Measurements from ENCODE around the gene AMBP.

AMBP gene

DNA sequence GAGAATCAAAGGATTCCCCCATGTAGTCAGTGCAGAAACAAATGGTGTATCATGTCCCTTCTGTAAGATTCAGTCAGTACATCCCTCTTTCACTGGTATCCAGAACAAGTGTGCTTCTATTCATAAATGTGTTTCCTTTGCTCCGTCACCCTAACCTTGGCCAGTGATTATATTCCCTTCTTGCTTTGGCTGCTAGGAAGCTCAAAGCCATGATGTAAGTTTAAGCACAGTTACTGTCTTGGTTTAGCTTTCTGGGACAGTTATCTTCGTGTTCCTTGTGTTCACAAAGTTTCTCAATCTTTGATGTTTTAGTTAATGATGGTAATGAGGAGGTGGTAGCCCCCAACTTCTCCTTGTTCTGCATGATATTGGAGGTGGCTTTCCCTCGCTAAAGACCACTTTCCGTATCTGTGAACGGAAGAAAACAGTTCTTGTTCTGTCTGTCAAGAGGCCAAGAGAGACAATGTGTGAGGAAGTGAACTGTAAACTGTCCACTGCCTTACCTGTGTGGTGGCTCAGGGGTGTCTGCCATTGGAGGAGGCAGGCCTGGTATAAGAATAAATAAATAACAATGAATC lies 2.2 kb upstream of the AMBP start:
- CTCF ChIA-PET, result interaction anchor here (0.6 to 3.1 kb wide), 5 partner anchors 27 to 828 kb away, joined by 3 to 12 read pairs (median 4); no protein-coding TSS in a partner anchor

DNA sequence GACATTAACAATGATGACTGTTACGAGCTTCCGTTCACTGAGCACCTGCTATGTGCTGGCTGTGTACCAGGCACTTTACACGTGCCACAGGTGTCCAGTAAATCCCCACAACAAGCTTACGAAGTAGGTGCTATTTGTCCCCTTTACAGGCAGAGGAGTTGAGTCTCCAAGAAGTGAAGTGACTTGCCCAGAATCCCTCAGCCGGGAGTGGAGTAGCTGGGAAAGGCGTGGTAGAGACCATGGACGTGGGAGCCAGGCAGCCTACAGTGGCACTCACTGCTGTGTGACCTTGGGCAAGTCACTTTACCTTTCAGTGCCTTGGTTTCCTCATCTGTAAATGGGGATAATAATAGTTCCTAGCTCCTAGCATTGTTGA lies 669 bp upstream of the AMBP start:
- Histone ChIP-seq H3K27ac (ENCODE audit: extremely low read depth, low read depth, low read length) (no peak overlapping the region), H3K4me1 (ENCODE audit: control insufficient read depth, insufficient read depth, low read length) (no peaks in the 10 kb centered on the region), H3K9me3 (ENCODE audit: control insufficient read depth, insufficient read depth, low read depth, low read length) (no peaks in the 10 kb centered on the region), H3K36me3 (ENCODE audit: control insufficient read depth in 2 of 2, insufficient read depth in 1 of 2, low read length in 2 of 2) (no peaks in the 10 kb centered on the region), H3K4me3 (ENCODE audit: low read depth, low read length) (no peak overlapping the region)
- POLR2A ChIA-PET, result no interaction called here
- CTCF ChIA-PET, result interaction anchor here (0.6 to 3.1 kb wide), 4 partner anchors 29 to 350 kb away, joined by 3 to 12 read pairs (median 4); no protein-coding TSS in a partner anchor
- TF ChIP-seq, protein P1, sequence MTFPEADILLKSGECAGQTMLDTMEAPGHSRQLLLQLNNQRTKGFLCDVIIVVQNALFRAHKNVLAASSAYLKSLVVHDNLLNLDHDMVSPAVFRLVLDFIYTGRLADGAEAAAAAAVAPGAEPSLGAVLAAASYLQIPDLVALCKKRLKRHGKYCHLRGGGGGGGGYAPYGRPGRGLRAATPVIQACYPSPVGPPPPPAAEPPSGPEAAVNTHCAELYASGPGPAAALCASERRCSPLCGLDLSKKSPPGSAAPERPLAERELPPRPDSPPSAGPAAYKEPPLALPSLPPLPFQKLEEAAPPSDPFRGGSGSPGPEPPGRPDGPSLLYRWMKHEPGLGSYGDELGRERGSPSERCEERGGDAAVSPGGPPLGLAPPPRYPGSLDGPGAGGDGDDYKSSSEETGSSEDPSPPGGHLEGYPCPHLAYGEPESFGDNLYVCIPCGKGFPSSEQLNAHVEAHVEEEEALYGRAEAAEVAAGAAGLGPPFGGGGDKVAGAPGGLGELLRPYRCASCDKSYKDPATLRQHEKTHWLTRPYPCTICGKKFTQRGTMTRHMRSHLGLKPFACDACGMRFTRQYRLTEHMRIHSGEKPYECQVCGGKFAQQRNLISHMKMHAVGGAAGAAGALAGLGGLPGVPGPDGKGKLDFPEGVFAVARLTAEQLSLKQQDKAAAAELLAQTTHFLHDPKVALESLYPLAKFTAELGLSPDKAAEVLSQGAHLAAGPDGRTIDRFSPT (tag by site-specific recombination; IDR thresholded peaks at IDR 0.05), result no peak
- TF ChIP-seq ZNF558 (tag by site-specific recombination; IDR thresholded peaks at IDR 0.05), result no peak
- no peak for TF ChIP-seq ZNF792 (tag by site-specific recombination; IDR thresholded peaks at IDR 0.05)
- no peak for TF ChIP-seq ZBTB21 (tag by site-specific recombination; IDR thresholded peaks at IDR 0.05)
- no peak for TF ChIP-seq ZBTB7A (tag by site-specific recombination; IDR thresholded peaks at IDR 0.05; ENCODE audit: low read depth)
- TF ChIP-seq ZNF530 (tag by site-specific recombination; IDR thresholded peaks at IDR 0.05; ENCODE audit: low read depth), result no peak
- no peak for TF ChIP-seq ZNF426 (tag by site-specific recombination; IDR thresholded peaks at IDR 0.05)

More for the DNA sequence above, 2.2 kb upstream of the AMBP start:
- no peaks in the 10 kb centered on the region for H3K9me3 ChIP-seq (ENCODE audit: control insufficient read depth, insufficient read depth, low read depth, low read length)
- H3K36me3 ChIP-seq (ENCODE audit: control insufficient read depth in 2 of 2, insufficient read depth in 1 of 2, low read length in 2 of 2), result no peaks in the 10 kb centered on the region
- no peak overlapping the region for H3K4me3 ChIP-seq (ENCODE audit: low read depth, low read length)
- TF ChIP-seq ZNF174 (tag by site-specific recombination; IDR thresholded peaks at IDR 0.05) (no peak), ZNF830 (tag by site-specific recombination; IDR thresholded peaks at IDR 0.05; ENCODE audit: low read depth) (no peak), ZNF211 (tag by site-specific recombination; IDR thresholded peaks at IDR 0.05; ENCODE audit: low read depth) (no peak)
- TF ChIP-seq, protein P2, sequence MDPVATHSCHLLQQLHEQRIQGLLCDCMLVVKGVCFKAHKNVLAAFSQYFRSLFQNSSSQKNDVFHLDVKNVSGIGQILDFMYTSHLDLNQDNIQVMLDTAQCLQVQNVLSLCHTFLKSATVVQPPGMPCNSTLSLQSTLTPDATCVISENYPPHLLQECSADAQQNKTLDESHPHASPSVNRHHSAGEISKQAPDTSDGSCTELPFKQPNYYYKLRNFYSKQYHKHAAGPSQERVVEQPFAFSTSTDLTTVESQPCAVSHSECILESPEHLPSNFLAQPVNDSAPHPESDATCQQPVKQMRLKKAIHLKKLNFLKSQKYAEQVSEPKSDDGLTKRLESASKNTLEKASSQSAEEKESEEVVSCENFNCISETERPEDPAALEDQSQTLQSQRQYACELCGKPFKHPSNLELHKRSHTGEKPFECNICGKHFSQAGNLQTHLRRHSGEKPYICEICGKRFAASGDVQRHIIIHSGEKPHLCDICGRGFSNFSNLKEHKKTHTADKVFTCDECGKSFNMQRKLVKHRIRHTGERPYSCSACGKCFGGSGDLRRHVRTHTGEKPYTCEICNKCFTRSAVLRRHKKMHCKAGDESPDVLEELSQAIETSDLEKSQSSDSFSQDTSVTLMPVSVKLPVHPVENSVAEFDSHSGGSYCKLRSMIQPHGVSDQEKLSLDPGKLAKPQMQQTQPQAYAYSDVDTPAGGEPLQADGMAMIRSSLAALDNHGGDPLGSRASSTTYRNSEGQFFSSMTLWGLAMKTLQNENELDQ (tag by site-specific recombination; IDR thresholded peaks at IDR 0.05; ENCODE audit: low read depth), result no peak
- TF ChIP-seq, protein P3, sequence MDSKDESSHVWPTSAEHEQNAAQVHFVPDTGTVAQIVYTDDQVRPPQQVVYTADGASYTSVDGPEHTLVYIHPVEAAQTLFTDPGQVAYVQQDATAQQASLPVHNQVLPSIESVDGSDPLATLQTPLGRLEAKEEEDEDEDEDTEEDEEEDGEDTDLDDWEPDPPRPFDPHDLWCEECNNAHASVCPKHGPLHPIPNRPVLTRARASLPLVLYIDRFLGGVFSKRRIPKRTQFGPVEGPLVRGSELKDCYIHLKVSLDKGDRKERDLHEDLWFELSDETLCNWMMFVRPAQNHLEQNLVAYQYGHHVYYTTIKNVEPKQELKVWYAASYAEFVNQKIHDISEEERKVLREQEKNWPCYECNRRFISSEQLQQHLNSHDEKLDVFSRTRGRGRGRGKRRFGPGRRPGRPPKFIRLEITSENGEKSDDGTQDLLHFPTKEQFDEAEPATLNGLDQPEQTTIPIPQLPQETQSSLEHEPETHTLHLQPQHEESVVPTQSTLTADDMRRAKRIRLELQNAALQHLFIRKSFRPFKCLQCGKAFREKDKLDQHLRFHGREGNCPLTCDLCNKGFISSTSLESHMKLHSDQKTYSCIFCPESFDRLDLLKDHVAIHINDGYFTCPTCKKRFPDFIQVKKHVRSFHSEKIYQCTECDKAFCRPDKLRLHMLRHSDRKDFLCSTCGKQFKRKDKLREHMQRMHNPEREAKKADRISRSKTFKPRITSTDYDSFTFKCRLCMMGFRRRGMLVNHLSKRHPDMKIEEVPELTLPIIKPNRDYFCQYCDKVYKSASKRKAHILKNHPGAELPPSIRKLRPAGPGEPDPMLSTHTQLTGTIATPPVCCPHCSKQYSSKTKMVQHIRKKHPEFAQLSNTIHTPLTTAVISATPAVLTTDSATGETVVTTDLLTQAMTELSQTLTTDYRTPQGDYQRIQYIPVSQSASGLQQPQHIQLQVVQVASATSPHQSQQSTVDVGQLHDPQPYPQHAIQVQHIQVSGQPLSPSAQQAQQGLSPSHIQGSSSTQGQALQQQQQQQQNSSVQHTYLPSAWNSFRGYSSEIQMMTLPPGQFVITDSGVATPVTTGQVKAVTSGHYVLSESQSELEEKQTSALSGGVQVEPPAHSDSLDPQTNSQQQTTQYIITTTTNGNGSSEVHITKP (tag by site-specific recombination; IDR thresholded peaks at IDR 0.05), result no peak
- TF ChIP-seq, protein P4, sequence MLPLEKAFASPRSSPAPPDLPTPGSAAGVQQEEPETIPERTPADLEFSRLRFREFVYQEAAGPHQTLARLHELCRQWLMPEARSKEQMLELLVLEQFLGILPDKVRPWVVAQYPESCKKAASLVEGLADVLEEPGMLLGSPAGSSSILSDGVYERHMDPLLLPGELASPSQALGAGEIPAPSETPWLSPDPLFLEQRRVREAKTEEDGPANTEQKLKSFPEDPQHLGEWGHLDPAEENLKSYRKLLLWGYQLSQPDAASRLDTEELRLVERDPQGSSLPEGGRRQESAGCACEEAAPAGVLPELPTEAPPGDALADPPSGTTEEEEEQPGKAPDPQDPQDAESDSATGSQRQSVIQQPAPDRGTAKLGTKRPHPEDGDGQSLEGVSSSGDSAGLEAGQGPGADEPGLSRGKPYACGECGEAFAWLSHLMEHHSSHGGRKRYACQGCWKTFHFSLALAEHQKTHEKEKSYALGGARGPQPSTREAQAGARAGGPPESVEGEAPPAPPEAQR (tag by site-specific recombination; IDR thresholded peaks at IDR 0.05), result no peak
- POLR2A ChIA-PET, result no interaction called here
- no peaks in the 10 kb centered on the region for H3K4me1 ChIP-seq (ENCODE audit: control insufficient read depth, insufficient read depth, low read length)
- H3K27ac ChIP-seq (ENCODE audit: extremely low read depth, low read depth, low read length), result no peak overlapping the region
